Vagina (tissue), 2 donors: Measurements from ENCODE around the gene CPN2. TPM values are rescaled to one million over a fixed set of nuclear protein-coding genes. Genes with fewer than 3 reads are reported as not detected.

Source experiments
- DNase-seq, 2 donors: peaks; one replicate each; pipeline ENCODE4 v3.0.0-alpha.2; 2017; ENCODE audit errors: extremely low spot score in 2 of 2
- H3K27ac ChIP-seq: fragments of 200-600 bp; sonication (generic); one replicate; pipeline ENCODE4 v1.5.1; 2019
- H3K27me3 ChIP-seq: fragments of 200-600 bp; sonication (generic); one replicate; pipeline ENCODE4 v1.5.1; 2019
- H3K36me3 ChIP-seq, 2 donors: fragments of 200-600 bp; sonication (generic); one replicate each; pipeline ENCODE4 v1.5.1; 2017 to 2019
- H3K4me1 ChIP-seq: fragments of 200-600 bp; sonication (generic); one replicate; pipeline ENCODE4 v1.5.1; 2019
- H3K4me3 ChIP-seq, 2 donors: fragments of 200-600 bp; sonication (generic); 1 replicate in 1 of 2; 2 replicates in 1 of 2; pipeline ENCODE4 v1.5.1; 2016 to 2019
- H3K9me3 ChIP-seq: fragments of 200-600 bp; sonication (generic); one replicate; pipeline ENCODE4 v1.5.1; 2019
- POLR2A ChIP-seq, 2 donors: fragments of 450-650 bp; IDR thresholded peaks; one replicate each; pipeline ENCODE4 v1.6.1; 2017; ENCODE audit warnings: antibody characterized with exemption in 2 of 2, mild to moderate bottlenecking in 2 of 2, moderate library complexity in 2 of 2
- POLR2AphosphoS5 ChIP-seq, 2 donors: sonication (generic); formaldehyde crosslinking; IDR thresholded peaks; one replicate each; pipeline ENCODE4 v1.9.0; 2017; ENCODE audit warnings: antibody characterized with exemption in 2 of 2, mild to moderate bottlenecking in 2 of 2, low read depth in 1 of 2; ENCODE audit not compliant: insufficient read depth in 1 of 2
- intact Hi-C: fragments of 100-400 bp; cut with DNase I; formaldehyde crosslinking; loops from one replicate; pipeline ENCODE4 v1.15.1; 2023
- total RNA-seq: library from RNA; depleted of rRNA; stranded (reverse); fragments of >200 nt; gene quantifications from one replicate; pipeline ENCODE4 v1.2.3, GENCODE V29; 2016
- TF ChIP-seq, protein P1 (sequence below), 3 experiments: fragments of 450-650 bp in 2 of 3; fragments of 200-600 bp in 1 of 3; sonication (generic) in 1 of 3; IDR thresholded peaks; one replicate each; pipeline ENCODE4 v1.5.1; 2017 to 2019; ENCODE audit warnings: antibody characterized with exemption in 3 of 3, mild to moderate bottlenecking in 2 of 3, moderate library complexity in 2 of 3

CPN2 gene
- total RNA-seq, 1 donor from 2014 or later: not detected

GRCh38 chr3:194328942-194329582 is 22.1 kb downstream of the CPN2 start:
- Histone ChIP-seq H3K4me1 (peaks cover 22% of the 10 kb centered on the region), H3K27ac (no peak overlapping the region), H3K4me3 (no peak overlapping the region), H3K36me3 (no peaks in the 10 kb centered on the region), H3K9me3 (no peaks in the 10 kb centered on the region), H3K27me3 (no peaks in the 10 kb centered on the region)
- no peak for DNase-seq
- TF ChIP-seq POLR2A (IDR thresholded peaks at IDR 0.05) (no peak), POLR2AphosphoS5 (IDR thresholded peaks at IDR 0.05; ENCODE audit: insufficient read depth in 1 of 2, low read depth in 1 of 2) (no peak)
- TF ChIP-seq, protein P1, sequence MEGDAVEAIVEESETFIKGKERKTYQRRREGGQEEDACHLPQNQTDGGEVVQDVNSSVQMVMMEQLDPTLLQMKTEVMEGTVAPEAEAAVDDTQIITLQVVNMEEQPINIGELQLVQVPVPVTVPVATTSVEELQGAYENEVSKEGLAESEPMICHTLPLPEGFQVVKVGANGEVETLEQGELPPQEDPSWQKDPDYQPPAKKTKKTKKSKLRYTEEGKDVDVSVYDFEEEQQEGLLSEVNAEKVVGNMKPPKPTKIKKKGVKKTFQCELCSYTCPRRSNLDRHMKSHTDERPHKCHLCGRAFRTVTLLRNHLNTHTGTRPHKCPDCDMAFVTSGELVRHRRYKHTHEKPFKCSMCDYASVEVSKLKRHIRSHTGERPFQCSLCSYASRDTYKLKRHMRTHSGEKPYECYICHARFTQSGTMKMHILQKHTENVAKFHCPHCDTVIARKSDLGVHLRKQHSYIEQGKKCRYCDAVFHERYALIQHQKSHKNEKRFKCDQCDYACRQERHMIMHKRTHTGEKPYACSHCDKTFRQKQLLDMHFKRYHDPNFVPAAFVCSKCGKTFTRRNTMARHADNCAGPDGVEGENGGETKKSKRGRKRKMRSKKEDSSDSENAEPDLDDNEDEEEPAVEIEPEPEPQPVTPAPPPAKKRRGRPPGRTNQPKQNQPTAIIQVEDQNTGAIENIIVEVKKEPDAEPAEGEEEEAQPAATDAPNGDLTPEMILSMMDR (IDR thresholded peaks at IDR 0.05): no peak
- intact Hi-C loops: no loop called here

- no peak for DNase-seq
- intact Hi-C loops: no loop called here
These were observed 23.0 kb downstream of the CPN2 start for GRCh38 chr3:194328053-194328657.

DNA sequence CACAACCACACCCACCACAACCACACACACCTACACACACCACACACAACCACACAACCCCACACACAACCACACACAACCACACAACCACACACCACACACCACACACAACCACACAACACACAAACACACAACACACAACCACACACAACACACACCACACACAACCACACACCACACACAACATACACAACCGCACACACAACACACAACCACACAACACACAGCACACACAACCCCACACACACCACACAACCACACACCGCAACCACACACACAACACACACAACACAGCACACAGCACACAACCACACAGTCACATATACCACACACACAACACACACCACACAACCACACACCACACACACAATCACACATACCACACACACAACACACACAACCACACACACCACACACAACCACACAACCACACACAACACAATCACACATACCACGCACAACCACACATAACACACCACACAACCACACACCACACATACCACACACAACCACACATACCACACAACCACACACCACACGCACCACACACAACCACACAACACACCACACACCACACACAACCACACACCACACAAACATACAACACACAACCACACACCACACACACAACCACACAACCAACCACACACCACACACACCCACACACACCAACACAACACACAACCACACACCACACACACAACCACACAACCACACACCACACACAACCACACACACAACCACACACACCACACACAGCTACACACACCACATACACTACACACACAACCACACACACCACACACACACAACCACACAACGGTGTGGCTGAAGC is 23.7 kb downstream of the CPN2 start:
- no peak overlapping the region for H3K27ac ChIP-seq
- no peak for TF ChIP-seq POLR2AphosphoS5 (IDR thresholded peaks at IDR 0.05; ENCODE audit: insufficient read depth in 1 of 2, low read depth in 1 of 2)
- no peak for TF ChIP-seq POLR2A (IDR thresholded peaks at IDR 0.05)
- TF ChIP-seq, protein P1 (IDR thresholded peaks at IDR 0.05): no peak

More at GRCh38 chr3:194328053-194328657, 23.0 kb downstream of the CPN2 start:
- H3K4me3 ChIP-seq: no peak overlapping the region
- no peaks in the 10 kb centered on the region for H3K36me3 ChIP-seq
- peaks cover 24% of the 10 kb centered on the region for H3K4me1 ChIP-seq
- TF ChIP-seq POLR2AphosphoS5 (IDR thresholded peaks at IDR 0.05; ENCODE audit: insufficient read depth in 1 of 2, low read depth in 1 of 2) (no peak), POLR2A (IDR thresholded peaks at IDR 0.05) (no peak)
- TF ChIP-seq, protein P1 (IDR thresholded peaks at IDR 0.05): no peak
- H3K27me3 ChIP-seq: no peaks in the 10 kb centered on the region
- no peaks in the 10 kb centered on the region for H3K9me3 ChIP-seq
- H3K27ac ChIP-seq: no peak overlapping the region

GRCh38 chr3:194326968-194327217 is 24.2 kb downstream of the CPN2 start:
- DNase-seq: no peak
- Histone ChIP-seq H3K4me3 (no peak overlapping the region), H3K4me1 (peaks cover 30% of the 10 kb centered on the region), H3K9me3 (no peaks in the 10 kb centered on the region), H3K27me3 (no peaks in the 10 kb centered on the region), H3K36me3 (no peaks in the 10 kb centered on the region), H3K27ac (no peak overlapping the region)
- intact Hi-C loops: no loop called here
- TF ChIP-seq POLR2A (IDR thresholded peaks at IDR 0.05) (no peak), POLR2AphosphoS5 (IDR thresholded peaks at IDR 0.05; ENCODE audit: insufficient read depth in 1 of 2, low read depth in 1 of 2) (no peak)
- TF ChIP-seq, protein P1 (IDR thresholded peaks at IDR 0.05): no peak

More for the DNA sequence above, 23.7 kb downstream of the CPN2 start:
- H3K4me1 ChIP-seq: peaks cover 24% of the 10 kb centered on the region
- no peak for DNase-seq
- no peaks in the 10 kb centered on the region for H3K36me3 ChIP-seq
- H3K27me3 ChIP-seq: no peaks in the 10 kb centered on the region
- no peak overlapping the region for H3K4me3 ChIP-seq
- no peaks in the 10 kb centered on the region for H3K9me3 ChIP-seq
- intact Hi-C loops: no loop called here
